ENCODE results near the gene WDR45.

- TF ChIP-seq, protein P1, sequence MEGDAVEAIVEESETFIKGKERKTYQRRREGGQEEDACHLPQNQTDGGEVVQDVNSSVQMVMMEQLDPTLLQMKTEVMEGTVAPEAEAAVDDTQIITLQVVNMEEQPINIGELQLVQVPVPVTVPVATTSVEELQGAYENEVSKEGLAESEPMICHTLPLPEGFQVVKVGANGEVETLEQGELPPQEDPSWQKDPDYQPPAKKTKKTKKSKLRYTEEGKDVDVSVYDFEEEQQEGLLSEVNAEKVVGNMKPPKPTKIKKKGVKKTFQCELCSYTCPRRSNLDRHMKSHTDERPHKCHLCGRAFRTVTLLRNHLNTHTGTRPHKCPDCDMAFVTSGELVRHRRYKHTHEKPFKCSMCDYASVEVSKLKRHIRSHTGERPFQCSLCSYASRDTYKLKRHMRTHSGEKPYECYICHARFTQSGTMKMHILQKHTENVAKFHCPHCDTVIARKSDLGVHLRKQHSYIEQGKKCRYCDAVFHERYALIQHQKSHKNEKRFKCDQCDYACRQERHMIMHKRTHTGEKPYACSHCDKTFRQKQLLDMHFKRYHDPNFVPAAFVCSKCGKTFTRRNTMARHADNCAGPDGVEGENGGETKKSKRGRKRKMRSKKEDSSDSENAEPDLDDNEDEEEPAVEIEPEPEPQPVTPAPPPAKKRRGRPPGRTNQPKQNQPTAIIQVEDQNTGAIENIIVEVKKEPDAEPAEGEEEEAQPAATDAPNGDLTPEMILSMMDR (conservative IDR thresholded peaks at IDR 0.05; ENCODE audit: low read depth, low read length): no peak
- TF ChIP-seq EZH2 (IDR thresholded peaks at IDR 0.05; ENCODE audit: borderline replicate concordance, low read depth, low read length, poor library complexity, severe bottlenecking): no peak
Observed at GRCh38 chrX:49108641-49109040, 29.0 kb upstream of the WDR45 start.
